Forelimb muscle (tissue), 1 donor: ENCODE results near the gene WWOX. TPM values are rescaled to one million over a fixed set of nuclear protein-coding genes. Genes with fewer than 3 reads are reported as not detected.

Source experiments
- DNase-seq: peaks from one replicate; pipeline ENCODE4 v3.0.0-alpha.2; 2013; ENCODE audit warnings: low read depth
- polyA plus RNA-seq: library from polyadenylated mRNA; unstranded; fragments of 120-200 nt; gene quantifications from one replicate; pipeline ENCODE4 v1.2.1, GENCODE V29; 2013; ENCODE audit not compliant: insufficient read length

WWOX gene
- polyA plus RNA-seq, 1 donor, result 11.9 TPM

GRCh38 chr16:78142788-78143187 is 43.3 kb downstream of the WWOX start:
- DNase-seq, result no peak

- DNase-seq, result no peak
Measured at GRCh38 chr16:78146807-78147206, 47.4 kb downstream of the WWOX start.

DNA sequence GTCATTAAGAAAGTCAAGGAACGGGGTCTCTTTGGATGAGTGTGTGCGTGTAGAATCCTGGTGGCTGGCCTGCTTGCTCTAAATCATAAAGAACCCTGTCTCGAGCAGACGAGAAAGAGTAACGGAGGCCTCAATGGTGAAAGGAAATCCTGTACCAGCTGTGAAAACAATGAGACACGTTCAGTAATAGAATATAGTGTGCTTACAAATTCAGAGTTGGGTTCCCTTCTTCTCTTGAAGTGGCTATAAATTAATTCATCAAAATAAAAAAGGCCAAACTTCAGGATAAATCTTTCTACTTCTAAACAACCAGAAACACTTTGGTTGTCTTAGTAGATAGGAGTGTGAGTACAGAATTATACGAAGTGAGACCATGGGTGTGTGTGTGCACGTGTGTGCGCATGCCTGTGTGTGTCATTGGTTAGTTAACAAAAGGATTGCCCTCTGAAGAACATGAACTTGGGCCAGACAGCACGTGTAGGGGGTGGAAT is 48.5 kb downstream of the WWOX start:
- DNase-seq, result no peak

GRCh38 chr16:78150233-78150632 is 50.8 kb downstream of the WWOX start:
- DNase-seq, result no peak

DNA sequence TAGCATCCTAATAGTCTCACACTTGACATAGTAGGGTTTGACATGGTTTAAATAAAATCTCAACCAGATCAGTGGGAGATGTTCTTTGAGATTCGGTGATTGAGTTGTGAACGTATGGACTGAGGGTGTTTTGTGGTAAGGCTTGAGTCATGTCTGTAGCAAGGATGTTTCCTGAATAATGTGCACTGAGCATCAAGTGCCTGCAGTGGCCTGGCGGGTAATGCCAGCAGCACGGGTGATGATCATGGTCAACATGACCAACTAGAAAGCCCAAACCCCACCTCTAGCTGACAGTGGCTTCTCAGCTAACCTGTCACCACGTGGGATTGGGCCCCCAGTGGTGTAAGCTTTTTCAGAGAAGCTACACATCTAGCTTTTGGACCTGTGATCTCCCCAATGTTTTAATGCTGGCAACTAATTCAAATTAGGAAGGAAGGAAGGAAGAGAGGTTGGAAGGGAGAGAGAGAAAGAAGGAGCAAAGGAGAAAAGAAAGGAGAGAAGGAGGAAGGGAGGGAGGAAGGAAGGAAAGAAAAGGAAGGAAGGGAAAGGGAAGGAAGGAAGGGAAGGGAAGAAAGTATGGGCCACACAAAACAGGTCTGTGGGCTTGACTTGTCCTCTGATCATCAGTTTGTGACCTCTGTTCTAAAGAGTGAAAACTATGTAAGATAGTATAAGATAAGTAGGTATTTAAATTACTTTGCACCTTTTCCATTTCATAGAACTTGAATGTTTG is 55.4 kb downstream of the WWOX start:
- DNase-seq, result no peak

GRCh38 chr16:78155791-78156345 is 56.4 kb downstream of the WWOX start:
- no peak for DNase-seq

DNA sequence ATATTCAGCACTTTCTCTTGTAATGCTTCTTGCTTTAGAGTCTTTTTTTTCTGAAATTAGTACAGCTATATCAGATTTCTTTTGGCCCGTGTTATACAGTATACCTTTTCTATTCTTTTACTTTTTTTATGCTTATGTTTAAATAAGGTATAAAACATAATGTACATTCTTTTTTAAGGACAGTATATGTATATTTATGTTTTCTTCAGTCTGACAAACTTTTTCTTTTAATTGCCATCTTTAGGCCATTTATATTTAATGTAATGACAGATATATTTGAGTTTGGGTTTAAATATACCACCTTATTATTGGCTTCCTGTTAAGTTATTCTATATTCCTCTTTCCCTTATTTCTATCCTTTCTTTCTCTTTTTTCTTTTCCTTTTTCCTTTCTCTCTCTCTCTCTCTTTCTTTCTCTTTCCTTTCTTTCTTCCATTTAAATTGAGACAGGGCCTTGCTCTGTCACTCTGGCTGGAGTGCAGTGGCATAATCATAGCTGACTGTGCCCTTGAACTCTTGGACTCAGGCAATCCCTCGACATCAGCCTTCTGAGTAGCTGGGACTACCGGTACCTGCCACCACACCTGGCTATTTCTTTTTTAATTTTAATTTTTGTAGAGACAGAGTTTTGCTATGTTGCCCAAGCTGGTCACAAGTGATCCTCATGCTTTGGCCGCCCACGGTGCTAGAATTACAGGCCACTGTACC is 61.7 kb downstream of the WWOX start:
- no peak for DNase-seq

DNA sequence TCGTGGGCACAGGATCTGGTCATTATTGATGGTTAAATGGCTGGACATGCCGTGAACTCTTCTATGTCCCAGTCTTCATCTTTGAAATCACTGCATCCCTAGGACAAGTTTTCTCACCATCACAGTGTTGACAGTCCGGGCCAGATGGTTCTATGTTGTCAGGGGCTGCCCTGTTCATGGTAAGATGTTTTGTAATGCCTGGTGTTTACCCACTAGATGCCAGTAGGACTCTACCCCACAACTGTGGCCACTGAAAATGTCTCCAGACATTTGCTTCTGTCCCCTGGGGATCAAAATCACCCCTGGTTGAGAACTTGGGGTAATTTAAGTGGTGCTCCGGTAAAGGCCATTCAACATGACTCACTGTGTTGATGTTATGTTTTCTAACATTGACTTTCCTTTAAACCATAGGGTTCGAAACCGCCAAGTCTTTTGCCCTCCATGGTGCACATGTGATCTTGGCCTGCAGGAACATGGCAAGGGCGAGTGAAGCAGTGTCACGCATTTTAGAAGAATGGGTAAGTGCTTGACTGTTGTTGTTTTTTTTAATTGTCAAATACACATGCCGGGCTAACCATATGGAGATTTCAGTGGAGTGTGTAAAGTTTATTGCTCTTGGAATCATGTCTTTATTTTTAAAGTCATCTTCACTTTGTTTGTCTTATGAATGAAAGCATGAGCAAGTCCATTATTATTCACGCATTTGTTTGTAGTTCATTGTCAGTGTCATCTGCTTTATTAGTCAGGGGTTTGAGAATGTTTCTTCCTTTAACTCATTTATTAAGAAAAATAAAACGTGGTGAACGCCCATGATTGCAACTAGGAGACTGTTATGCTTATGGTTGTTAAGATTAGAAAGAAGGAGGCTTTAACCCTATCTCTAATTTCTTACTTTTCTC is 64.6 kb downstream of the WWOX start:
- no peak for DNase-seq

DNA sequence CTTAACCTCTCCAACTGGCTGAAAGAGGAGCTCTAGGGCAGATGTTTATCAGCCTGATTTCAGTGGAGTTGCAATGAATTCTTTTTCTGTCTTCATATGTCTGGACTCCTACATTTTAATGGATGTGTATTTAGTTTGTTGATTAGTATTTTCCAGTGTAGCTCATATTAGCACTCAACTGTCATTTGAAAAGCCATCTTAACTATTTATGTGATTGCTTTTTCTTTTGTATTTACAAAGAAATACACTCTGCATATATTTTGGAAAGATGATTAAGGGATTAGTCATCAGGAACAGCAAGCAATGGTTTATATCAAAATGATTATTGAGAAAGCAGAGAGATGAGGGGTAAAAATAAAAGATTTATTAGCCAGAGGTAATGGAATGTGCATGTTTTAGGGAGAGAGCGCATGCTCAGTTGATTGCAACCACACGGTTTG is 71.1 kb downstream of the WWOX start:
- DNase-seq, result no peak

DNA sequence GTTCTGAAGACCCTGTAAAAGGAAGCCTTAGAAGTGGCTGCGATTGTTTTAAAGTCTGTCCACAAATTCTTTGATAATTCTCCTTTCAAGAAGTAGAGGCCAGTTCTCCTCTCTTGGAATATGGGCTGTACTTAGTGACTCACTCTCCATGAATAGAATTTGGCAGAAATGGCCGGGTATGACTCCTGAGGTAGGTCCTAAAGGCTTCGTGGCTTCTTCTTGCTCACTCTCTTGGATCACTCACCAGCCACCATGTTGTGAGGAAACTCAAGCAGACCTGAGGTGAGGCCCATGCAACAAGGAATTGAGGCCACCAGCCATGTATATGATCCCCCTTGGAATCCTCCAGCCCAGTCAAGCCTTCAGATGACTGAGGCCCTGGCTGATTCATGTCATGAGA is 75.8 kb downstream of the WWOX start:
- no peak for DNase-seq

DNA sequence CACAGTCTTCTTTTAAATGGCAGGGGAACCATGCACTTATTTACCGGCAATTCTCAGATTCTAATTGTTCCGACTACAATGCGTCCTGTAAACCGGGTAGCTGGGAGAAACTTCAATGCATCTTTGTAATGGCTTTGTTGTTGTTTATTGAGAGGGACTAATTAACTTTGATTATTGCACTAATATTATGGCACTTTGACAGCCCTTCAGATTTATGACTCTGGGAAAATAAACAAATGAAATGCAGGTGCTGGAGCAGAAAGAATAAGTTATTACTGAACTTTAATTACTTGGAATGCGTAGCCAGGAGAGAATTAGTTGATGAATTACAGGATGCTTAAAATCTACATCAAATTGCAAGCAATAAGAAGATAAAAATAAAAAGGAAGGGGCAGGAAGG is 77.0 kb downstream of the WWOX start:
- DNase-seq, result no peak

DNA sequence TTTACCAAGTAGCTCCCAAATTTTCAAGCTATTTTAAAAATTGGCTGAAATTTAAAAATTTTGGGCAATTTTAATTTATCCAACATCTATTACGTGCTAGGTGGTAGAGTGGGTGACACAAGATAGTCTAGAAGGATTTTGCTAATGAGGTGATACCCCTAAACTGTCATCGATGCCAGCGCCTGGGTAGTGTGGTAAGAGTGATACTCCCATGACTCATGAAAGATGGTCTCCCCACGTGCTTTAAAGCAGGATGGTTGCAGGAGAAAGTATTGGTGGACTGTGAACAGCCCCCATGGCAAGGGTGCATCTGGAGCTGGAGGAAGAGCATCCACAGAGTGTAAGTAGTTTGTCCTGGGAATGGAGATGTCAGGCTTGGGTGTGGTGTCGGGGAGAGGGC is 77.8 kb downstream of the WWOX start:
- DNase-seq, result no peak

DNA sequence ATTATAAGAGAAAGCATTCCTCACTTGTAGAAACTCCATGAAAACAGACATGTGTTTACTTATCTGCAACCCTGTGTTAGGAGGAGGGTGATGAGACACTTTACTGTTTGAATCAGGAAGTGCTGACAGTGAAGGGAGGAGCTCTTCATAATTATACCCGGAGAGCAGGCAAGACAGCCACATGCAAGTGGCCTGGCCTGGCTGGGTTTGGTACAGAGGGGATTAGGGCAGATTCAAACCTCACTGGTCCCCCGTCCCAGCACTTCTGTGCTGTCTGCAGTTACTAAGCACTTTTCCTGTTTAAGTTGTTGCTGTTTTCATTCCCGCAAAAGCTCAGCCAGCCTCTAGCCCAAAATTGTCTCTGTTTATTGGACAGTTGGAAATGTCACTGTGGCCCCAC is 78.5 kb downstream of the WWOX start:
- DNase-seq, result no peak

DNA sequence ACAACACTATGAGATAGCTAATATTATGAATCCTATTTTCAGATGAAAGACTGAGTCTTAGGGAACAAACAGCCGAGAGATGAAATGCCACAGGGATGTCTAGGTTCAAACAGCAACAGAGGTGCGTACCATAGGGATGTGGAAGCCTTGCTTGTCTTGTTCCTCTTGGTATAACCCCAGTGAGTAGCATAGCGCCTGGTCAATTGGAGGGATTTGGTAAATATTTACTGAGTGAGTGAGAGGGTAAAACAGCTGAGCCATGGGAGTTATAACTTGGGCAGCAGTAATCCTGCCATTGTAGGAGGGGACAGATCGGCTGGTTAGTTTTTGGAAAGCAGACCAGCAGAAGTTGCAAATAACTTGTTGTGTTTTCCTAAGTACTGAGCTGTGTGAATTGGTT is 80.2 kb downstream of the WWOX start:
- no peak for DNase-seq

GRCh38 chr16:78180349-78180748 is 80.9 kb downstream of the WWOX start:
- DNase-seq, result no peak

DNA sequence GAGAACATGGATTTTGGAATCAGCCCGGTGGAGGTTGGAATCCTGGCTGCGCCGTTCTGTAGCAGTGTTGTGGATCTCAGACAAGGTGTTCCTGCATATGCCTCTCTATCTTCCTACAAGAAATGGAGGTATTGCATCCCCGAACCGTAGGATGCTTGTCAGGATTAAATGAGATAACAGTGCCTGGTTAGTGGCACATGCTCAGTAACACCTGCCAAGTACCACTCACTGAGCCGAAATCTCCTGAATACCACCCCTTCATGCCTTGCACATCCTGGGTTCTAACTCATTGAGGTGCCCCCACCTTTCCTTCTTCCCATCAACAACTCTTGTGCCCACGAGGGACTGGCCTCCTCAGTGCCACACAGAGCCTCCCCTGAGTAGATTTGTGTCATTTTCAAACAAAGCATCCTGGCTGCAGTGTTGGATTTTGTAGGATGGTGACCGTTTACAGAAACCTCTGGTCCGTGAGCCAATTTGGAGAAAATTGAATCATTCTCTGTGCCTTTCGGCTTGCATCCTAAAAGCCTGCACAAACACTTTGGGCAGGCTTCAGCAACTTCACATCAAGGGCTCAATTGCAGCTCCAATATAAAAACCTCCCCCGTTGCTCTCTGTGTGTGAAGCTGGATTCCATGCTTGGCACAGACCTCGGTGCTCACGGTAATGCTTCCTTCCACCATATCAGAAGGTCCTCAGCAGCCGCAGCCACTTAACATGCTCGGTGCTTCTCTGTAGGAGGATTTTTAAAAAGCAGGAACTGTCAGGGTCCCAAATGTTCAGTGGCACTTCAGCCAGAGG is 84.2 kb downstream of the WWOX start:
- no peak for DNase-seq

DNA sequence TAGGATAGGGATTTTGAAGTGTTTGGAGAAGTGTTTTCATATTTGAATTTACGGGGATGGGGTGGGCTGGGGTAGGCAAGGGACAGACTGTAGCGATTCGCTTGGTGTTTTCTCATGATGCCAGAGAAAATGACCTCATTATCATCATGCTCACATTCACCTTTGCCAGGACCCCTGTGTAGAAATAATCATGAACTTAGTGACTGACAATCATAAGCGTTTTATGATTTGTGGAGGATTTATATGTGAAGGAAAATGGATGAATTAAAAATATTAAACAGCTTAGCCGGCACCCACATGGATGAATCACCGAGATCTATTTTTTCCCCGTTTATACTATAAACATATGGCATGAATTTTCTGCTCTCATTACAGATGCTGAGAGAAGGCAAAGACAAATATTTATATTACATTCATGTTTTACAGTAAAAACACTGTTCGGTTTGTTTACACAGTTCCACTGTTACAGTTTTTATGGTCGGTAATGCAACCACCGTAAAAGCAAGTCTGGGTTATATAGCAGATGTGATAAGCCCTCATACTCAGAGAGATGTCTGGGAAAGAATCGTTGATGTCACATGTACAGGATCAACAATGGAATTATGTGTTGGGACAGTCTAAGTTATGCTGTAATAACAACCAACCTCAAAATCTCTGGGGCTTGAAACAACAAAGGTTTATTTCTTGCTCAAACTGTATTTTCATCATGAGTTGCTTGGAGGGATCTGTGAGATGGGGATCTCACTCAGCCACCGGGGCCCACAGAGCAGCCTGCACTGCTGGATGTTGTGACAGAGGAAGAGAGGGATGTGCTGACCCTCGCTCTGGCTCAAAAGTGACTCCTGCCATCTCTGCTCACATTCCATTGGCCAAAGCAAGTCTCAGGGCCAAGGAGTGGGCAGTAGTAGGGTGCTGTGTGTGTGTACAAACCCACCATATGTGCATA is 85.1 kb downstream of the WWOX start:
- DNase-seq, result no peak

DNA sequence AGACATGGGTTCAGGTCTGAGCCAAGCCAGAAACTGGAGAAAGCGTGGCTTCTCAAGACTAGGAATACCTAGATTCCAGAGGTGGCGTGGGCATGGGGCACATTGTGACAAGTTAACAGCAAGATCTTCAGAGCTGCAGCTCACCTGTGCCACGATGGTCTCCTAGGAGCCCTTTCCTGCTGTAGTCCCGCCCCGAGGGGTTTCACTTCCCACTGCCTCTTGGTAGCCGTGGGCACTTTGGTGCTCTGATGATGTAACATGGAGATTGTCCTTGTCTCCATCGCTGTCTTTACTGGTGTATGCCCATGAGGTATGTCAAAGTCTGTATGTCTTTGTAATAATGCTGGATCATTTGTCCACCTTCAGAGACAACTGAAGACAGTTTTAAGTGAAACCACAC is 89.7 kb downstream of the WWOX start:
- DNase-seq, result no peak

- DNase-seq, result no peak
Measured at GRCh38 chr16:78192734-78193488, 93.5 kb downstream of the WWOX start.
